ENCODE measurements around the gene CD68. TPM values are rescaled to one million over a fixed set of nuclear protein-coding genes. Genes with fewer than 3 reads are reported as not detected.
"Not testable (repeated sequence)": the region's sequence is repeated elsewhere in the genome, so short reads cannot be mapped to it uniquely, and the experiment has no call there.

Gene CD68
- total RNA-seq, 1 donor from 2014 or later = 0.62 TPM

DNA sequence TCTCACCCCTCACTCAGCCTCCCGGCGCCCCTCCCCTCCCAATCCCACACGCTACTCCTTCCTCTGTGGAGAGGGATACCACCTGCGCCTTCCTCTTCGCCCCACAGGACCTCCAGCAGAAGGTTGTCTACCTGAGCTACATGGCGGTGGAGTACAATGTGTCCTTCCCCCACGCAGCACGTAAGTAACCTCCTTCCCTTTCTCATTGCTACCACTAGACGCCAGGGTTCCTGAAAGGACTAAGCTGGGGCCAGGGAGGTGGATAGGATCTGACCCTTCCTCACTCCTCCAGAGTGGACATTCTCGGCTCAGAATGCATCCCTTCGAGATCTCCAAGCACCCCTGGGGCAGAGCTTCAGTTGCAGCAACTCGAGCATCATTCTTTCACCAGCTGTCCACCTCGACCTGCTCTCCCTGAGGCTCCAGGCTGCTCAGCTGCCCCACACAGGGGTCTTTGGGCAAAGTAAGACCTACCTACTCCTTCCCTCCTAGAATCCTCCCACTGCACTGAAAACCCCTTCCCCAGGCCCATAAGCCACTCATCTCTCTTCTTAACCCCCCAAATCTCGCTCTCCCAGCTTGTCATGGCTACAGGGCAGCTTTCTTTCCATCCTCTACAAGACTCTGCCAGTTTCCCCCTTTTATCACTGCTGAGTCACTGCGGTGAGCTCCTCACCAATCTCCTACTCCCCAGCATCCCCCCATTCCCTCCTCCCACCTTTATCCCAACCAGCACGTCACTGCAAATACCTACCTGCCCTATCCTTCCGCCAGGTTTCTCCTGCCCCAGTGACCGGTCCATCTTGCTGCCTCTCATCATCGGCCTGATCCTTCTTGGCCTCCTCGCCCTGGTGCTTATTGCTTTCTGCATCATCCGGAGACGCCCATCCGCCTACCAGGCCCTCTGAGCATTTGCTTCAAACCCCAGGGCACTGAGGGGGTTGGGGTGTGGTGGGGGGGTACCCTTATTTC lies 1.5 kb downstream of the CD68 start:
- no peak for DNase-seq

DNA sequence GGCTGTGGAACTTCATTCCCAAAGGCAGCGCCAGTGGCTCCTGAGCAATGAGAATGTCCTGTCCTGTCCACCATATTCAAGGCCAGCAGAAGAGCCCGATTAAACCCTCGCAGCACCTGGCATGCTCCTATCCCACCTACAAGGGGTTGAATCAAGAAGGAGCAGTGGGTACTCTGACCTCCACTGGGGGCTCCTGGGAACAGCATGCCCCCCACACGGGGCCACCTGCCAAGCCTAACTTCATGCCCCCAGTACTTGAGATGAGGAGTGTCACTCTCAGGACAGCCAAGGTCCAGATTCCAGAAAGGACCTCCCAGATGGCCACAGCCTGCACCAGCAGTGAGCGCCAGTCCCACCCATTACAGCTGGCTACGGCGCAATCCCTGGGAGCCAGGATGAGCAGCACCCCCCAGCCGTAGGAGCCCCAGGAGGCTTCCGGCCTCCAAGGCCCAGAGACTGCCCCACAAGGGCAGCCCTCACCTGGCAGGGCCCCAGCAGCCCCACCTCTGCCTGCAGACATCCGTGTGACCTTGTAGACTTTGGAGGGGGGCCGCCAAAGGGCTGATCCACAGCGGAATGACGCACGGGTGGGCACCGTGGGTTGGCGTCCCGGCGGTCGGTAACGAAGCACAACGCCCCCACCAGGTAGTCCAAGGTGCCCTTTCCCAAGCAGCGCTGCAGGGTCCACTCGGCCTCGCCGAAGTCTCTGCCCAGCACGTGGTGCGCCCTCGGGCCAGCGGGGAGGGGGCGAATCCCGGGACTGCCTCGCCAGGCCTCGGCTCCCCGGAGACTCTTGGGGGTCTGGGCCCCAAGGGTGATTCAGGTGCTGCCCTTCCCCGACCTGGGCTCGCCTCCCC lies 3.2 kb downstream of the CD68 start:
- no peak for DNase-seq

DNA sequence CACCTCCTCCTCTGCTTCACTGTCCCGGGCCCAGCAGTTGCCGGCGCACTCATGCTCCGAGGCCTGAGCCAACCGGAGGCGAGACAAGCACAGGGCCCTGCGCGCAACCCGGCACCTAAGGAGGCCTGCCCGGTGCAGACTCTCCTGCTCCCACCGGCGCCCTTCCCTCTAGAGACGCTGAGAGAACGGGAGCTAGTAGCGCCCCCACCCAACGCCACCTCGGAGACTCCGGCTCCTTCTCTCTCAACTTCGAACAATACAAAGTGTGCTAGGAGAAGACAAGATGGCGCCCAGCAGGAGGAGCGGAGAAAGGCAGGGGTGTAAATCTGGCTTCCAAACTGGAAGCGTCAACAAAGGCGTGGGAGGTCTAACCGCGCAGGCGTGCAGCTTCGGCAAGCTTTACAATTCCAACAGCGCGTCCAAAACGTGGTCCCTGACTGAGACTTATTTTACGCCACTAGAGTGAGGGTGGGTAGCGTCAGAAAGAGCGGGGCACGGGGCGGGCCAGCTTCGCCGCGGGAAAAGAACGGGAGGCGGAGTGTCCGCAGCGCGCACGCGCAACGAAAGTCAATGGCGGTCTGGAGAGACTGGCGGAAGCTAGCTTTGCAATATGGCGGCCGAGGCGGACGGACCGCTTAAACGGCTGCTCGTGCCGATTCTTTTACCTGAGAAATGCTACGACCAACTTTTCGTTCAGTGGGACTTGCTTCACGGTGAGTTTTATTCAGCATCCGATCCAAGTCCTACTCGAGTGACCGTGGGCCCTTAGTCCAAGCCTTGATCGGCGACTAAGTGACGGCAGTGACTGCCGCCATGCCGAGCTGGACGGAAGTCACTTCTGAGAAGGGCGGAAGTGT lies 4.0 kb downstream of the CD68 start, which contains the start of gene MPDU1:
Gene MPDU1, plus strand, starts transcription at position 600 of the 857 bp plus-strand sequence. Its CDS starts 11 bp downstream, at position 611.
- DNase-seq = peak; percentile 93

DNA sequence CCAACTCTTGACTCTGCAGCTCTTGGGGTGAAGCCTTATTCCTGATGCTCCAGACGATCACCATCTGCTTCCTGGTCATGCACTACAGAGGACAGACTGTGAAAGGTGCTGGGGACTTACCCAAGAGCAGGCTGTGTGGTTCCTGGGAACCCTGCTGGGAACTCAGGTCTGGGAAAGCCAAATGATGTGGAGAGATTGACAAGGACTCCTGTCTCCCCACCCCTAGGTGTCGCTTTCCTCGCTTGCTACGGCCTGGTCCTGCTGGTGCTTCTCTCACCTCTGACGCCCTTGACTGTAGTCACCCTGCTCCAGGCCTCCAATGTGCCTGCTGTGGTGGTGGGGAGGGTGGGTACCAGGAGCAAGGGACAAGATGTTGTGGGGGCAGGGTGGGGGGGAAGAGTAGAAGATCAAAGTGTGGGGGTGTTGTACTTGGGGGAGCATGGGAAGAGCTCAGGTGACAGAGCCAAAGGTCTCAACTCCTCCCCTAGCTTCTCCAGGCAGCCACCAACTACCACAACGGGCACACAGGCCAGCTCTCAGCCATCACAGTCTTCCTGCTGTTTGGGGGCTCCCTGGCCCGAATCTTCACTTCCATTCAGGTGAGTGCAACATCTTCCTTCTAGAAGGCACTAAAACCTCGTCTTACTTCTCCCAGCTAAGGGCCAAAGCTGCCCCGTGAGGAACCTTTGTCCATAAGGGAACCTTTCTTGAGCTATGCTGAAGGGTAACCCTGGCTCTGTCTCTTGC lies 7.4 kb downstream of the CD68 start:
- no peak for DNase-seq

DNA sequence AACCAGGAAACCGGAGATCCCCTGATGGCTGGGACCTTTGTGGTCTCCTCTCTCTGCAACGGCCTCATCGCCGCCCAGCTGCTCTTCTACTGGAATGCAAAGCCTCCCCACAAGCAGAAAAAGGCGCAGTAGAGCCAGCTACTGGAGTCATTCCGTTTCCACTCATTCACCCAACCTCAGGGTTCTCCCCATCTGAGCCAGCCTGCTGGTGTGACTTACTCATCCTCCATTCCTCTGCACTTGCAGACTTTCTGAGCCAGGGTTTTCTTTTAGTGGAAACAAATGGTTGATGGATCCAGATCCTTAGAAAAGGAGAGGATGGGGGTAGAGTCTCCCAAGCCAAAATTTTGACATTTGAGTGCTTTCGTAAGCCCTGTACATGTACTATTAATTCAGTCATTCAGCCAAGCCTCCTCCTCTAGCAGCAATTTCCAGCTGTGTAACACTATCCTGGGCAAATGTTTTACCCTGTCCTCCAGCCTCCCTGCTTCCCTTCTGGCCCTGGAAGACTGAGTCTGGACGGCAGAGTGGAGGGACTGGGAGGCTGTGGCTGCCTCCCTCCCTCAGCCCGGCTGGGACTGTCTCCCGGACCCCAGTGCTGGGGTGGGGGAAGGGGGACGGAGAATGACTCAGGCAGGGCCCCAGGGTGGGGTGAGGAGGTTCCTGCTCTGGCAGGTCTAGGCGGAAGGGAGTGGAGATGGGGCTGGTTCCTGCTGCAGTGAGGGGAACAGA lies 8.1 kb downstream of the CD68 start:
- no peak for DNase-seq

DNA sequence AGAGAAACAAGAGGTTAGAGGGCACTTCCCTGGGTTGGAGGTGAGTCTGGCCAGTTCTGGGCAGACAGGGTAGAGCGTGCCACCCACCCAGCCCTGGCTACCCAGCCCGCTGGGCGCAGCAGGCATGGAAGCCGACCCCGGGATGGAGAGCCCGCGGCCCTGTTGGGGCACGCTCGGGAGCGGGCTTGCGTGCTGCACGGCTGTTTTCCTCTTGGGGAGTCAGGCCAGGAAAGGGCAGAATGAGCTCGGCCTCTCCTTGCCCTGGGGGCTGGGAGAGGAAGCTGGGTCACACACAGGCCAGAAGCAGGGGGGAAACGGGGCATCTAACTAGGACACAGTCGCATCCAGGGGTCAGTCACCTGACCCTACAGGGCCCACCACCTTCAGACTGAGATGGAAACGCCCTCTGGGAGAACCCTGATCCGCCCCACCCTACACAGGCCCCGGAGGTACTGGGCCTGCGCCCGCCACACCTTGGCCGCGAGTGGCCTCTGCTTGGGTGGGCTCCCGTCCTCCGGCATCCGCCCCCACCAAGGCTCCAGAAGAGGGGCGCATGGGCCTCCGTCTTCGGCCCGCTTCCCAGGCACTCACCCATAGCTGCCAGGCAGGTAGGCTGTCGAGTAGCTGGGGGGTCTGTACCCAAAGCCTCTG lies 9.2 kb downstream of the CD68 start:
- DNase-seq = no peak

DNA sequence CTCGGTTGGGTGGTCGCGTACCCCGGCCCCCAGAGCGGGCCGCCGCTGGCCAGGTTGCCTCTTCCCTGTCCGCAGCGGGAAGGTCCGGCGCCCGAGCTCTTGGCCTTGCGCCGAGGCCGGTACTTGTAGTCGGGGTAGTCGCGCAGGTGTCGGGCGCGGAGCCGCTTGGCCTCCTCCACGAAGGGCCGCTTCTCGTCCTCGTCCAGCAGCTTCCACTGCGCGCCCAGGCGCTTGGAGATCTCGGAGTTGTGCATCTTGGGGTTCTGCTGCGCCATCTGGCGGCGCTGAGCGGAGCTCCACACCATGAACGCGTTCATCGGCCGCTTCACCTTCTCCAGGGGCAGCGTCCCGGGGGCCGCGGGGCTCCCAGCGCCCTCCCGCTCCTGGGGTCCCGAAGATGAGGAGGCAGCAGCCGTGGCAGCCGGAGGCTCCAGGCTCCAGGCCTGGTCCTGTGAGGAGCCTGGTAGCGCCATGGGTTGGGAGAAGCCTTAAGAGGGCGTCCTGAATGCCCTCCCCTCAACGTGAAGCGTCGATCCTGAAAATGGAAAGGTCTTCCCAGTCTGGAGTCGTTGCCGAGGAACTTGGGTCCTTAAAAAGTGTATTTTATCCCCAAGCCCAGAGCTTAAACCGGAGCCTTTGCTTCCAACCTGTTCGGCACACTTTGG lies 9.9 kb downstream of the CD68 start:
- DNase-seq = peak; percentile 76

DNA sequence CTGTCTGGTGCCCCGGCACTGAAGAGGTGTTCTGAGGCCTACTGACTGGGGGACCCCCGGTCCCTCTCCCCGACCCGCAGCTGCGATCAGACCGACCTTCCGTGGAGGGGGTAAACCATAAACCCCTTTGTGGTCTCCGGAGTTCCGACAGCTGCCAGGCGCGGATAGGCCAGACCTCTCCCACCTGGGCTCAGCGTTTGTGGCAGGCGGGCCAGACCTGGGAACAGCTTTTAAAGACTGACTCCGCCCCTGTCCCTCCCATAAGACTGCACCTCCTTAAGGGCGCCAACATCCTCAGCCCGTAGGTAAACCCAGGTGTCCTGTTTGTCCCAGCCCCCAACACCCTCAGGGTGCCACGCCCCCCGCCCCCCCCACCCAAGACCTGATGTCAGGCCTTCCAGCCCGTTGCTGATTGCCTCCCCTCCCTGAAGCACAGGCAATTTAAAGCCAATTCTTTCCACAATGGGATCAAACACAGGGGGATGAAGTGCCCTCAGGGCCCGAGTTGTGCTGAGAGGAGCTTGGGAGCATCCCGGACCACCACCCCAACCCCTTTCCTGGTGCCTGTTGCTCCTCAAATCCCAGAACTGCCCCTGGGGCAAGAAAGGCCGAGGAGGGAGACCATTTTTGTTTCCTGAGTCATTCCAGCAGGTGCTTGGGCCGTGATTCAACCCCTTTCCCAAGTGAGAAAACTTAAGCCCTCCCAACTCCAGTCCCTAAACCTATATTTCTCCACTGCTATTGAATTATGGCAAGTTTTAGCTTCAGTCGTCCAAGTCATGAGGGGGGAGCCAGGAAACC lies 10.7 kb downstream of the CD68 start, which contains the start of gene SOX15:
Gene SOX15, minus strand, starts transcription at position 204 of the 801 bp plus-strand sequence. CDS start 418 bp downstream, outside the sequence.
- no peak for DNase-seq

DNA sequence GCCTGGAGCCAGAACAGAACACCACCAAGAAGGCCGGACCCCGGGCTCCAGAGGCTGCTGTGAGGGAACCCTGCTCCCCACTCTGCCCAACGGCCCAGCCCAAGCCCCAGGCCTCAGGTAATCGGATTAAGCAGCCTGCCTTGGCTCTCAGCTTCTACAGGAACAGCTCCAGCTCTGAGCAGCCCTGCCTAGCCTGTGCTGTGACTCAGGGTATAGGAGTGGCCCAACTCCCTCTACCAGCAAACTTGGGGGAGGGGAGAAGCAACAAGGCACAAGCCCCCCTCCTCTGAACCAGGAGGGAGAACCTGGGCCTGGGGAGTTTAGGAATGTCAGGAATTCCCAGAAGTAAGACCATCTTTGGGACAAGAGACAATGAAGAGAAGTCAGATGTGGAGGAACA lies 11.3 kb downstream of the CD68 start:
- no peak for DNase-seq

DNA sequence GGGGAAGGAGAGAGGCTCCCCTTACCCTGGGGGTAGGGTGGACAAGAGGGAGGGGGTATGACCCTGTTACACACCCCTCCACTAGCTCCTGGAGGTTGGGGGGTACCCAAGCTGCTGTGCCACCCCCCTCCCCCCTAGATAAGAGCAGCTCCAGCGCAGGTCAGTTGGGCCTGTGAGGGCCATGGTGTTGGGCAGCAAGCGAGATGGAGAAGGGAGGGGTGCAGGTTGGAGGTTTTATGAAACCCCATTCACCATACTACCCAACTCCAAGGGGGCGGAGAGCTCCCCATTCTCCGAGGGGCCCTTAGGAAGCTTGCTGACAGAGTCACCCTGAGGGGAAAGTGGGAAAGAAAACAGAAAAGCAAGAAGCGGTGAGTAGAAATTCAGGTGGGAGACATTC lies 12.2 kb downstream of the CD68 start:
- no peak for DNase-seq

DNA sequence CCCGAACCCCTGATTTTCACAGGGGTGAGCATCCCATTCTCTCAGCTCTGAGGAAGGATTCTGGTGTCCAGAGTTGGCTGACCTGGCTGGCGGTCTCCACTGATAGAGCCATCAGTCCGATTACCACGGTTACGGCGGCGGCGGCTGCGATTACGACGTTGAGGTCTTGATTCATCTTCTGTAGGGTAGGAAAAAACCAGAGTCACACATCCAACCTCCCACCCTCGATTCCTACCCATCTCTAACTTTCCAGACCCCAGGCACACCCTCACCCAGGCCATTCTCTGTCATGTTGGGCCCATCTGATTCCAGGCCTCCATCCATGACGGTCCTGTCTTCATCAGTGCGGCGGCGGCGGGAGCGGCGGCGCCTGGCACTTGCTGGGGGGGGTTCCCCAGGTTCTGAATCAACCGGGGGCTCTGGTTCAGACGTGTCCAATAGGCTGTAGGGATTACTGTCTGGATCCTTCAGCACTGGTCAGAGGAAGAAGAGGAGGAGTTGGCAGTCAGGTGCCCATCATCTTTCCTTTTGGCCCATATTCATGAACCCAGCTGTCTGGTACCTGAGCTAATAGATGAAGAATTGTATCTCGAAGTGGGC lies 13.1 kb downstream of the CD68 start:
- no peak for DNase-seq

DNA sequence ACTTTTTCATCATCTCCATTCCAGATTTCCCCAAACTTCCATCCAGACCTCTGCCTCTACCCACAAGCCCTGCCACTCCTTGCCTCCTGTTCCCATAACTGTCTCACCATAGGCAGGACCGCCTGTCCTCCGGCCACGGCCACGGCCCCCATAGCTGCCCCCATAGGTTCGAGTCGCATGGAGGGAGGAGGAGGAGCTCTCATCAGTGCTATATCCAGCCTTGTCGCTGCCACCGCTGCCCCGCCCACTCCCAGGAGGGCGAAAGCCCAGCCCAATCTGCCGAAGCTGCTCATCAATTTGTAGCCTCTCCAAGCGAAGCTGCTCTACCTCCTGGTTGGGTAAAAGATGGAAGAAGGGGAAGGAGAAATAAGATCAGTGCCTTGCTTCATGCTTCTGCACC lies 13.9 kb downstream of the CD68 start:
- DNase-seq = no peak

DNA sequence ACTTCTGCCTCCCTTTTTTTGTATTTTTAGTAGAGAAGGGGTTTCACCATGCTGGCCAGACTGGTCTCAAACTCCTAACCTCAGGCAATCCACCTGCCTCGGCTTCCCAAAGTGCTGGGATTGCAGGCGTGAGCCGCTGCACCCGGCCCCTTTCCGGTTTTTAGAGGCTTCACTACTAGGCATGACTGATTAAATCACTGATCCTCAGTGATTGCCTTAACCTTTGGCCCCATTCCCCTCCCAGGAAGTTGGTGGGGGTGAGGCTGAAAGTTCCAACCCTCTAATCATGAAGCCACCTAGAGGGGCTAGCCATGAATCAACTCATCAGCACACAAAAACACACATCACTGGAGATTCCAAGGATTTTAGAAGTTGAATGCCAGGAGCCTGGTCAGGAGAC lies 18.1 kb downstream of the CD68 start:
- DNase-seq = not testable (repeated sequence)

DNA sequence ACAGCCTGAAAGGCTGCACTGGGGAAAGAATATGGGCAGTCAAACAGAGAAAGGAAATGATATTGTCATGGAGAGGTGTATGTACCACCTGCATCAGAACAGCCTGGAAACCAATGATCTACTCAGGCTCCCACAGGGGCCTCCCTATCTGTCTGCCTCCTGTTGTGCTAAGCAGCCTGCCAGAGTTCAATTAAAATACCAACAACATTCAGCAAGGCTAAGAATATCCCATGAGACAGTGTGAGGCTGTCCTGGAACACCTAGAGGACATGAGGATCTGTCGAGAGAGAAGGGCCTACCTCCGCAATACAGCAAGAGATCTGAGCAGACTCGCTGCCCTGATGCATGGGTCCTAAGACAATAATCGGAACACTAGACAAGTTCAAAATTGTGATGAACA lies 26.8 kb downstream of the CD68 start:
- no peak for DNase-seq

DNA sequence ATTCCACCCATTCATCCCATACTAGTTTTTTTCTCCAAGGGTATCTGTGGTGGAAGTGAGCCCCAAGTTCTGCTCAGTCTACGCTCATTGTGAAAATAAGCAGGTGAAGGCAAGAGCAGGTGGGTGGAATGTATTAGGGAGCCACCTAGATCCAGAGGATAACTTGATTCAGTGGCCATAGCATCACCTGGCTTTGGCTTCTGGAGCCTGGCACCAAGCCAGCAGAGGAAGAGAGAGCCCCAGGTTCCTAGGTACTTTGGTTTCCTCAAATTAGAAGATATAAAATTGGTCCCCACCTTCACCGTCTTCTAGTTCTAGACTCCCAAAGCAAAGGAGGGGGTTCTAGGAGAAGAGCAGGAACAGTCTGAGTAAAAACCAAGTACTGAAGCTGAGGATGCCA lies 31.2 kb downstream of the CD68 start:
- no peak for DNase-seq

DNA sequence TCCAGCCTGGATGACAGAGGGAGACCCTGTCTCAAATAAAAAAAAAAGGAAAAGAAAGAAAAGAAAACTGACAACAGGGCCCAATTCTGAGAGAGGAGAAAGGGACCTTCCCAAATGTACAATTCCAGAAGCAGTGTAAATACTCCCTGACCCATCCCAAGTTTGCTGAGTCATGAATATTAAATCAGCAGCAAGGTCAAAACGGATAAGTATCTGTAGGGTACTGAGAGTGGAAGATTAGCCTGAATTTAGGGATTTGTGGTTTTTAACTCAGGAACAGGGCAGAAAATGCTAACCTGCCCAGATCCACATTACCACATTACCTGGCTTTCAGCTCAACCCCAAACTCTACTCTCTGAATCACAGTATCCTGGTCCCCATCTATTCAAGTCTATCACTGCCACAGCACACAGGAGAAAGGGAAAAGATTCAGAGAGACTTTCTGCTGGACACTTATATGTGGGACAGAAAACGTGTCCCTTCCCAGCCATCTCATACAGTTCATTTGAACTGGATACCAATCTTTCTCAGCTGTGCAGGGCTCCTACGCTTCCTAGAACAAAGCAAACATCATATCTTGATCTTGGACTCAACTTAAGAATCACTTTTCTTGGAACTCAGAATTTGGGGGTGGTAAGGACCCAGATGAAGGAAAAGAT lies 32.3 kb downstream of the CD68 start:
- no peak for DNase-seq

DNA sequence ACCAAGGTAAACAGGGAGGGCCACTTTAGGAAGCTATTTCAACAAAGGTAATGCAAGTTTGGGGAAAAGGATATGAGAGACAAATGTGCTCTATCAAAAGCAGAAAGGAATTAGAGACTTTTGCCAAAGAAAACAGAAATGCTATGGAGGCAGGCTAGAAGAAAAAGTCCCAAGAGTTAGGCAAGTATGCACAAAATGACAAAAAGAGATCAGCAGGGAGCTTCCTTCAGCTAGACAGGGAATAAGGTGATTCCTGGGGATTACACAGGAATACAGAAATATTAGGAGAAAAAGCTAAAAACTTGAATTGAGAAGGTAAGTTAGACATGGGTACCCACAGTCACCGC lies 32.8 kb downstream of the CD68 start:
- no peak for DNase-seq

Data from occipital lobe (tissue), 2 donors.